CD8-positive, alpha-beta memory T cell (primary cell): ENCODE data around the gene E2F6. TPM values are rescaled to one million over a fixed set of nuclear protein-coding genes. Genes with fewer than 3 reads are reported as not detected.
A peak's percentile ranks its signal among the peaks of the same experiment; 100 is the strongest.

ENCODE experiments used
- CTCF ChIA-PET: fragments of 350-600 bp; sonication (Branson Sonifier 250); formaldehyde crosslinking; loops from one replicate; lab custom pipeline; 2021; ENCODE audit warnings: antibody characterized with exemption; lab: Charles Lee
- POLR2A ChIA-PET: fragments of 350-600 bp; sonication (Branson Sonifier 250); formaldehyde crosslinking; loops from one replicate; lab custom pipeline; 2021; ENCODE audit warnings: antibody characterized with exemption; lab: Charles Lee
- DNase-seq, 5 donors: peaks; one replicate each; pipeline versions ENCODE4 v3.0.0 to v3.0.0-alpha.2; 2020 to 2022; ENCODE audit warnings: mixed read lengths in 1 of 5
- H3K27ac ChIP-seq: one replicate; pipeline ENCODE4 v1.7.0; 2013; ENCODE audit warnings: low read depth, mild to moderate bottlenecking, low read length, moderate library complexity
- H3K27me3 ChIP-seq: 2 replicates; pipeline ENCODE4 v1.7.0; 2013; ENCODE audit warnings: low read length, mild to moderate bottlenecking; ENCODE audit not compliant: insufficient read depth, poor library complexity, severe bottlenecking
- H3K36me3 ChIP-seq: 2 replicates; pipeline ENCODE4 v1.7.0; 2013; ENCODE audit warnings: mild to moderate bottlenecking, low read length, moderate library complexity; ENCODE audit not compliant: insufficient read depth
- H3K4me1 ChIP-seq: 2 replicates; pipeline ENCODE4 v1.7.0; 2013; ENCODE audit warnings: mild to moderate bottlenecking, low read length, moderate library complexity; ENCODE audit not compliant: insufficient read depth
- H3K4me3 ChIP-seq: 2 replicates; pipeline ENCODE4 v1.7.0; 2013; ENCODE audit warnings: mild to moderate bottlenecking, low read length
- H3K9me3 ChIP-seq: 2 replicates; pipeline ENCODE4 v1.7.0; 2013; ENCODE audit warnings: mild to moderate bottlenecking, low read length
- H3K27ac Mint-ChIP-seq, 8 donors: one replicate each; pipeline ENCODE4 v1.8.0; 2020 to 2021; ENCODE audit warnings: mixed read lengths in 8 of 8, mild to moderate bottlenecking in 6 of 8, inconsistent platforms in 3 of 8, moderate library complexity in 3 of 8
- H3K27me3 Mint-ChIP-seq, 2 donors: one replicate each; pipeline ENCODE4 v1.8.0; 2020 to 2021; ENCODE audit warnings: mixed read lengths in 2 of 2, mild to moderate bottlenecking in 1 of 2, moderate library complexity in 1 of 2
- H3K36me3 Mint-ChIP-seq, 3 donors: one replicate each; pipeline ENCODE4 v1.8.0; 2020 to 2021; ENCODE audit warnings: mixed read lengths in 3 of 3, inconsistent platforms in 1 of 3, mild to moderate bottlenecking in 1 of 3
- H3K4me1 Mint-ChIP-seq, 3 donors: one replicate each; pipeline ENCODE4 v1.8.0; 2020 to 2021; ENCODE audit warnings: mixed read lengths in 3 of 3, inconsistent platforms in 1 of 3, mild to moderate bottlenecking in 1 of 3
- H3K4me3 Mint-ChIP-seq, 7 donors: one replicate each; pipeline ENCODE4 v1.8.0; 2020 to 2021; ENCODE audit warnings: mixed read lengths in 7 of 7, mild to moderate bottlenecking in 6 of 7, moderate library complexity in 4 of 7, inconsistent platforms in 2 of 7
- H3K9me3 Mint-ChIP-seq, 5 donors: one replicate each; pipeline ENCODE4 v1.8.0; 2020 to 2022; ENCODE audit warnings: mixed read lengths in 5 of 5, mild to moderate bottlenecking in 3 of 5, moderate library complexity in 2 of 5, inconsistent platforms in 1 of 5
- polyA plus RNA-seq: library from polyadenylated mRNA; unstranded; fragments of 300-500 nt; fragmentation: Illumina TruSeq; gene quantifications from one replicate; pipeline ENCODE4 v1.2.3, GENCODE V29; 2021
- total RNA-seq, 2 experiments: library from RNA; stranded (reverse); gene quantifications; one replicate each; pipeline ENCODE4 v1.2.3, GENCODE V29; 2021

E2F6 gene
- total and polyA plus RNA-seq, 3 experiments from 2014 or later, result 4.5 to 14.7 (median 13.9) TPM

DNA sequence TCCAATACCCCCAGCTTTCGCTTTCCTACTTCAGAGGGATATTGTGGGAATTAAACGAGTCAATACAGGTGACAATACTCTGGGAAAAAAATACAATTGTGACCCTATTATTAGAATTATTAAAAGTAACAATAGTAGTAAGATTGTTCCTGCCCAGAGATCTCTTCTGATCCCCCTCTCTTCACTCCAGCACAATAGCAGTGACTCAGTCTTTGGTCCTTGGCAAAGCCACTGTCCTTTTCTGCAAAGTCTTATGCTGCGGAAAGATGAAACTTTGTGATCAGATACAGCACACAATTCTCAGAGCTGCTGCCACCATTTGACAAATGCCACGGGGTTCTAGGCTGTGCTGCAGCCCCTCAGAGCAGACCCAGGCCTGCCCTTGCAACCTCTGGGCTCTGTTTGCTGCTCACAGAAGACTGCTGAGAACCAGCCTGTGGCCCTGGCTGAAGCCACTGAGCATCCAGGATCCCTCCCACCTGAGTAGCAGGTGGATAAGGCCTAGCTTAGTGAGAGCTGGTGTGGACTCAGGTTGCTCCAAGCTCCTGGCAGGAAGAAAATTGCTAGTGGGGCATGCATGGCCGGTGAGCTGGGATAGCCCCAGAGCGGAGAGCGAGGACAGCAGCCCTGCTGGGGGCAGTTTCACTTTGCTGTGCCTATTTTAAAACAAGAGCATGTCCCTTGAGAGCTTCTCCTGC is 61.4 kb downstream of the E2F6 start:
- no peak for DNase-seq
- no peaks in the 10 kb centered on the region for H3K36me3 ChIP-seq
- Mint-ChIP-seq H3K9me3 (no peaks in the 10 kb centered on the region), H3K36me3 (no peaks in the 10 kb centered on the region), H3K4me1 (no peaks in the 10 kb centered on the region), H3K27me3 (peaks cover 15 to 16% of the 10 kb centered on the region in 2 donors), H3K4me3 (no peak overlapping the region), H3K27ac (no peak overlapping the region)
- no peaks in the 10 kb centered on the region for H3K27me3 ChIP-seq
- POLR2A ChIA-PET, result no interaction called here
- no peak overlapping the region for H3K27ac ChIP-seq
- H3K4me3 ChIP-seq, result no peak overlapping the region
- H3K4me1 ChIP-seq, result no peaks in the 10 kb centered on the region
- no peaks in the 10 kb centered on the region for H3K9me3 ChIP-seq
- CTCF ChIA-PET, result no interaction called here

DNA sequence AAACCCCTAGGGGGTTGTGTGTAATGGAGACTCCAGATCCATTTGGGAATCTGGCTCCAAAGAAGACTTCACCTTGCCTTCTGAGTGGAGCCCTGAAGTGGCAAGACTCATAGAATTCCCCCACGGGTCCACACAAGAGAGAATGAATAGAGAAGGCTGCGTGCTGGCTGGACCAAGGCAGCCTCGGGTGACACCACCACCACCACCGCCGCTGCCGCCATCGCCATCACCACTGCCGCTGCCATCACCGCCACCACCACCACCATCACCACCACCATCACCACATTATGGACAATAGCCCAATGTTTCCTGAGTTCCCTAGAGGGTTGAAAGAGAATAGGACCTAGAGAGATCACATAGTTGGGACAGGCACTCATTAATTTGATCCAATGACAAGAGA is 63.5 kb downstream of the E2F6 start:
- ChIA-PET CTCF (no interaction called here), POLR2A (no interaction called here)
- Histone ChIP-seq H3K27ac (no peak overlapping the region), H3K36me3 (no peaks in the 10 kb centered on the region), H3K9me3 (no peaks in the 10 kb centered on the region), H3K4me1 (no peaks in the 10 kb centered on the region), H3K27me3 (no peaks in the 10 kb centered on the region), H3K4me3 (no peak overlapping the region)
- no peaks in the 10 kb centered on the region for H3K4me1 Mint-ChIP-seq
- DNase-seq, result no peak
- no peaks in the 10 kb centered on the region for H3K9me3 Mint-ChIP-seq
- H3K4me3 Mint-ChIP-seq, result no peak overlapping the region
- no peak overlapping the region for H3K27ac Mint-ChIP-seq
- H3K36me3 Mint-ChIP-seq, result no peaks in the 10 kb centered on the region
- H3K27me3 Mint-ChIP-seq, result peaks cover 8 to 21% of the 10 kb centered on the region in 2 donors

DNA sequence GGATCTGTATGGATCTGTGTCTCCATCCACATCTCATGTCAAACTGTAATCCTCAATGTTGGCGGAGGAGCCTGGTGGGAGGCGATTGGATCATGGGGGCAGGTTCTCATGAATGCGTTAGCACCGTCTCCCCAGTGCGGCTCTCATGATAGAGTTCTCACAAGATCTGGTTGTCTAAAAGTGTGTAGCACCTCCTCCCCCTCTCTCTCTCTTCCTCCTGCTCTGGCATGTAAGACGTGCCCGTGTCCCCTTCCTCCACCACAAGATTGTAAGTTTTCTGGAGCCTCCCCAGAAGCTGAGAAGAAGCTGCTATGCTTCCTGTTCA is 66.6 kb downstream of the E2F6 start:
- CTCF ChIA-PET, result no interaction called here
- H3K36me3 Mint-ChIP-seq, result no peaks in the 10 kb centered on the region
- DNase-seq, result no peak
- Histone ChIP-seq H3K4me3 (no peak overlapping the region), H3K4me1 (no peaks in the 10 kb centered on the region), H3K27ac (no peak overlapping the region), H3K9me3 (no peaks in the 10 kb centered on the region), H3K27me3 (no peaks in the 10 kb centered on the region), H3K36me3 (no peaks in the 10 kb centered on the region)
- peak overlapping the region in 2 of 8 donors; percentile 44 to 72 for H3K27ac Mint-ChIP-seq
- H3K4me1 Mint-ChIP-seq, result no peaks in the 10 kb centered on the region
- H3K27me3 Mint-ChIP-seq, result peaks cover 1 to 17% of the 10 kb centered on the region in 2 donors
- POLR2A ChIA-PET, result no interaction called here
- H3K9me3 Mint-ChIP-seq, result no peaks in the 10 kb centered on the region
- no peak overlapping the region for H3K4me3 Mint-ChIP-seq

DNA sequence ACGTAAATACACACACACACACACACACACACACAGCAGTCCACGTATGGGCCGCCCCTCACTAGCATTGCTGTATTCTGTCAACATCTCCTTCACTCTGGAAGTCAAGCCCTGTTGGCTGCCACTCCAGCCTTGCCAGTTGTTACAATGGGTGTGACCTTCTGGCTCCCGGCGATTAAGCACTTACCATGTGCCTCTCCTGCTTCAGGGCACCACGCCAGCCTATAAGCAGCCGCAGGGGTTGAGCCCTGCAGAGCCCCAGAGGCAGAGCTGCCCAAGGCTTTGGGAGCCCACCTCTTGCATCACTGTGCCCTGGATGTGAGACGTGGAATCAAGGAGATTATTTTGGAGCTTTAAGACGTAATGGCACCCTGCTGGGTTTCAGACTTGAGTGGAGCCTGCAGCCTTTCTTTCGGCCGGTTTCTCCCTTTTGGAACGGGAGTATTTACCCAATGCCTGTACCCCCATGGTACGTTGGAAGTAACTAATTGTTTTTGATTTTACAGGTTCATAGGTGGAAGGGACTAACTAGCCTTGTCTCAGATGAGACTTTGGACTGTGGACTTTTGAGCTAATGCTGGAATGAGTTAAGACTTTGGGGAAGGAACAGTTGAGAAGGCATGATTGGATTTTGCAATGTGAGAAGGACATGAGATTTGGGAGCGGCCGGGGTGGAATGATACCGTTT is 67.1 kb downstream of the E2F6 start:
- no peak for DNase-seq

DNA sequence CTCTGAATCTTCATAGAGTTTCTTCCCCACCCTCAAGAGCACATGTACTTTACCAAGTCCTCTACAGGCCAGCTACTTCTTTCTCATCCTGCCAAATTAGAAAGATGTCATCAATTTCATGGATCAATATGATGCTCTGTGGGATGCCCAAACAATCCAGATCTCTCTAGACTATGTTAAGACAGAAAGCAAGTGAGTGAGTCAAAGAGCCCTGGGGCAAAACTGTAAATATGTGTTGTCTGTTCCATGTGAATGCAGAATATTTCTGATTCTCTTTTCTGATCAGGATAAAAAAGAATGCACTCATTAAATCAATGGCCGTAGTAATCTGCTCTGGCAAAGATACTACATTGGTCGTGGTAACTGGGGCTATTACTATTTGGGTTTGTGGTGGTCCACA is 68.4 kb downstream of the E2F6 start:
- Mint-ChIP-seq H3K4me1 (no peaks in the 10 kb centered on the region), H3K27me3 (peaks cover 1 to 17% of the 10 kb centered on the region in 2 donors), H3K27ac (no peak overlapping the region), H3K4me3 (no peak overlapping the region), H3K9me3 (no peaks in the 10 kb centered on the region), H3K36me3 (no peaks in the 10 kb centered on the region)
- Histone ChIP-seq H3K9me3 (no peaks in the 10 kb centered on the region), H3K27me3 (no peaks in the 10 kb centered on the region), H3K4me1 (no peaks in the 10 kb centered on the region), H3K27ac (no peak overlapping the region), H3K36me3 (no peaks in the 10 kb centered on the region), H3K4me3 (no peak overlapping the region)
- no peak for DNase-seq
- CTCF ChIA-PET, result no interaction called here
- POLR2A ChIA-PET, result no interaction called here

More for the DNA sequence above, 67.1 kb downstream of the E2F6 start:
- no peaks in the 10 kb centered on the region for H3K27me3 ChIP-seq
- ChIA-PET CTCF (no interaction called here), POLR2A (no interaction called here)
- no peak overlapping the region for H3K4me3 ChIP-seq
- H3K9me3 Mint-ChIP-seq, result no peaks in the 10 kb centered on the region
- H3K36me3 ChIP-seq, result no peaks in the 10 kb centered on the region
- H3K4me3 Mint-ChIP-seq, result no peak overlapping the region
- peaks cover 1 to 17% of the 10 kb centered on the region in 2 donors for H3K27me3 Mint-ChIP-seq
- no peaks in the 10 kb centered on the region for H3K36me3 Mint-ChIP-seq
- no peaks in the 10 kb centered on the region for H3K4me1 Mint-ChIP-seq
- no peaks in the 10 kb centered on the region for H3K9me3 ChIP-seq
- no peaks in the 10 kb centered on the region for H3K4me1 ChIP-seq
- no peak overlapping the region for H3K27ac ChIP-seq
- H3K27ac Mint-ChIP-seq, result no peak overlapping the region

DNA sequence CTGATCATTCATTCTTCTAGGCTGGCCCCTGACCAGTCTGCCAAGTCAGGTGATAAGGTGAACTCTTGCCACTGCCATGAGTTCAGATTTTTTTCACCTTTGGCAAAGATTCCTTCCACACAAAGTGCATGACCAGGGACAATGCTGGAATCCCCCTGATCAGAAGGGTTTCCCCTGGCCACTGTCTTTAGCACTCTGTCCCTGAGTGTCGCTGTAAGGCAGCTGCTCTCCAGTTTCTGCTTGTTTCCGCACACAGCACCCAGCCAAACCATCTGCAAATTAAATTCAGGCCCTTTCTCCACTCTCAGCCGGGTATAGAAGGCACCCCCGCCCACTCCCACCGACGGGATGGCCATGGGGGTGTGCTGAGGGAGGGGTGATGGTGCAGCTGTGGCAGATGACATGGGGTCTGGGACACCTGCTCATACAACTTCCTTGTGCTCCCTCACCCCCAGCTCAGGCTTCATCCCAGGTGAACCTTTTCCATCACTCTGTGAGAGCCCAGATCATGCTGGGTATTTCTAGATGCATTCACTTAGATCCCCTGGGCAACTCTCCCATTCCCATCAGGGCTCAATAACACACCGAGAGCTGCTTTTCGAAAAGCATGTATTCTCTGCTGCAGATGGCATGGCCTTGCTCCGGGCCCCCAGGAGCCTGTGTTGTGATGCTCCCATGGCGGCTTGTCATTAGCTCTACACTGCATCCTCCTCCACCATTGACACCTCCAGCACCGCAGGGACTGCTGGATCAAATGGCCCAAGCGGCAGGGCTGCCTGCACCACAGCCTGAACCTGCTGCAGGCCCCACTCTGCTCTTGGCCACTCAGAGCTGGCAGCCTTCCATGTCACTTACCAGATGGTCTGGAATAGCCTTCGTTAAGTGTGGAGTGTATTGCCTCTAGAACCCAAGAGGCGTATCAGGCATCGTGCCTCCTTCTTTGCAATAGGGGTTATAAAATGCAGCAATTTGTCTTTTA is 69.2 kb downstream of the E2F6 start:
- H3K27ac Mint-ChIP-seq, result no peak overlapping the region
- no peaks in the 10 kb centered on the region for H3K4me1 ChIP-seq
- H3K4me3 Mint-ChIP-seq, result no peak overlapping the region
- H3K27ac ChIP-seq, result no peak overlapping the region
- H3K9me3 Mint-ChIP-seq, result no peaks in the 10 kb centered on the region
- peaks cover 1 to 17% of the 10 kb centered on the region in 2 donors for H3K27me3 Mint-ChIP-seq
- ChIA-PET POLR2A (no interaction called here), CTCF (no interaction called here)
- H3K27me3 ChIP-seq, result no peaks in the 10 kb centered on the region
- no peaks in the 10 kb centered on the region for H3K36me3 ChIP-seq
- no peaks in the 10 kb centered on the region for H3K36me3 Mint-ChIP-seq
- no peaks in the 10 kb centered on the region for H3K4me1 Mint-ChIP-seq
- DNase-seq, result no peak
- H3K9me3 ChIP-seq, result no peaks in the 10 kb centered on the region
- no peak overlapping the region for H3K4me3 ChIP-seq

DNA sequence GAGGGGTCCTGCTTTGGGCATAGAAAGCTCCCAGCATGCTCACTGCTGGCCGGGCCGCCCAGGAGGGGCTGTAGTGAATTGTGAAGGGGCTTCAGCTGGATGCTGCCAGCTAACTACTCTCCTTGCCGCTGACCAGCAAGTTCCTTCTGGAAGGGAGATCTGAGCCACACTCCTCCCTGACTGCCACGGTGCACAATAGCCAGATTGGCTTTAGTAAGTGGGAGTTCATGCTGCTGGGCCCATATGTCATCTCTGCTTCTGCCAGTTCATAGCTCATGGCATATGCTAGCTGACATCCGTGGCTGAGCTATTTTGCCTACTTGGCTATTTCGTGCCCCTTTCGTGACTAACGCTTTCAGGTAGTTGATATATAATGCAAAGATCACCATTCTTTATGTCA is 69.9 kb downstream of the E2F6 start:
- no peaks in the 10 kb centered on the region for H3K27me3 ChIP-seq
- no peaks in the 10 kb centered on the region for H3K4me1 Mint-ChIP-seq
- H3K27ac Mint-ChIP-seq, result peak overlapping the region in 1 of 8 donors; percentile 52
- DNase-seq, result no peak
- H3K27me3 Mint-ChIP-seq, result peaks cover 1 to 21% of the 10 kb centered on the region in 2 donors
- H3K36me3 ChIP-seq, result no peaks in the 10 kb centered on the region
- CTCF ChIA-PET, result no interaction called here
- POLR2A ChIA-PET, result no interaction called here
- H3K4me1 ChIP-seq, result no peaks in the 10 kb centered on the region
- no peak overlapping the region for H3K4me3 ChIP-seq
- no peaks in the 10 kb centered on the region for H3K36me3 Mint-ChIP-seq
- no peak overlapping the region for H3K27ac ChIP-seq
- H3K9me3 ChIP-seq, result no peaks in the 10 kb centered on the region
- H3K4me3 Mint-ChIP-seq, result no peak overlapping the region
- H3K9me3 Mint-ChIP-seq, result no peaks in the 10 kb centered on the region

DNA sequence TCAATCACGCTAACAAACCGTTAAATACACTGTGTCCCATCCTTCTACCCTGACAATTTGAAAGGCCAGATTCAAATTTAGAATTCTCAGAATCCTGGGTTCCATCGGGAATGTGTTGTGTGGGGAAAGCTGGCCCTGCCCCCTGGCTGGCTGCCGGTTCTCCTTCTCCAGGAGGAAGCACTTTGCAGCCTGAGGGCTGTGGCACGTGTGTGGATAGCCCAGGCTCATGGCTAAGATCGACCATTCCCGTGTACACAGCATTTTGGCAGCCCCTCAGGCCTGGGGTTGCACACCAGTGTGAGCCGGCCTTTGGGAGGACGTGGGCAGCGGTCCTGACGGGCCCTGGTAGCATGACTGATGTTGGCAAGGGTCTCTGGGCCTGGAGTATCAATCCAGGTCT is 70.6 kb downstream of the E2F6 start:
- H3K36me3 ChIP-seq, result no peaks in the 10 kb centered on the region
- Mint-ChIP-seq H3K27ac (no peak overlapping the region), H3K4me1 (no peaks in the 10 kb centered on the region), H3K36me3 (no peaks in the 10 kb centered on the region), H3K27me3 (peaks cover 1 to 21% of the 10 kb centered on the region in 2 donors), H3K4me3 (no peak overlapping the region), H3K9me3 (no peaks in the 10 kb centered on the region)
- DNase-seq, result no peak
- no peaks in the 10 kb centered on the region for H3K27me3 ChIP-seq
- H3K4me3 ChIP-seq, result no peak overlapping the region
- POLR2A ChIA-PET, result no interaction called here
- no peaks in the 10 kb centered on the region for H3K4me1 ChIP-seq
- CTCF ChIA-PET, result no interaction called here
- H3K27ac ChIP-seq, result no peak overlapping the region
- H3K9me3 ChIP-seq, result no peaks in the 10 kb centered on the region
